NCI-H1092 treated with DMSO at 0.1 percent for 48 hours (cell line): Measurements from ENCODE around the gene KLHL7.
A peak's percentile ranks its signal among the peaks of the same experiment; 100 is the strongest.
"Not testable (repeated sequence)": the region's sequence is repeated elsewhere in the genome, so short reads cannot be mapped to it uniquely, and the experiment has no call there.

Experiments used
- DNase-seq: peaks from one replicate; lab custom pipeline; 2025; lab: John Stamatoyannopoulos, UW

Gene KLHL7

DNA sequence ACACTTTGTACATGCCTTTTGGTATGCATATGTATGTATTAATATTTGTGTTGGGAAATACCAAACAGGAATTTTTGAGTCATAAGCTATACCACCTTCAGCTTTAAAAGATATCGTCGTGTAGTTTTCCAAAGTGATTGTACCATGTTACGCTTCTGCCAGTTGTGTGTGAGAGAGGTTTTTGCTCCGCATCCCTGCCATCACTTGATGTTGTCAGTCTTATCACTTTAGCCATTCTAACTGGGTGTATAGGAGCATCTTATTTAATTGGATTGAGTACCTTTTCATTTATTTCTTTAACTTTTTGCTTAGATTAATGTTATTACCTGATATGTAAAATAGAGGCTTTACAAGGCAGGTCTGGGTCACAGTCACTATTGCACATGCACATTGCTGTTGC is 3.4 kb downstream of the KLHL7 start:
- no peak for DNase-seq

DNA sequence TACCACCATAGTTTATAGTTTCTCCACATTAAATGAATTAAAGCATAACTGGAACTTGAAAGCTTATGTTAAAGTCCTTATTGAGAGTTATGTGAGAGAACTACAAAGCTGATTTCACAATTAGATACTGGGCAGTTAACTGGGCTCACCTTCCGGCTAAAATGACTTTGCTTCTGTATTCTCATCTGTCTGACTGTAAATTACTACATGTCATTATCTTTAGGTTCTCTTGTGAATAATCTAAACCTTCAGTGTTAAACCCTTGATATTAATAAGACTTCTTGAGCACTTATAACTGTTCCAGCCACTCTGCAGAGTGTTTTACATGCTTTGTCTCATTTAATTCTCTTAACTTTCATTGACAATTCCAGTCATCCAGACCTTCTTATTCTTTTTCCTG is 3.9 kb downstream of the KLHL7 start:
- DNase-seq = no peak

DNA sequence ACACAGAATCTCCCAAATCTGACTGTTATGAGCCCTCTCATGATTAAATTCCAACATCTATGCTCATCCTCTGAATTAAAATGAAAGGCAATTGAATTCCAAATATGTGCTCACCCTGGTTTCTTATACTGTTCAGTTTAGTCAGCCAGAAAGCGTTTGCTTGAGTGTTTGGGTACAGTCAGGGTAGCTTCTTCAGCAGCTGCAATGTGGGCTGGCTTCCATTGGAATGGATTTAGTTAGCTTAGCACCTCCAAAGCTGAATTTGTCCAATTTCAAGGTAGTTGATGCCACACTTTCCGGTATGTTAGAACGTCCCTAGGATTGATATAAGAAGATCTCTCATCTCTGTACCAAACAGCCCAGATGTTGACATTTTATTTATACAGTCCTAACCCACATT is 9.3 kb downstream of the KLHL7 start:
- DNase-seq = no peak

DNA sequence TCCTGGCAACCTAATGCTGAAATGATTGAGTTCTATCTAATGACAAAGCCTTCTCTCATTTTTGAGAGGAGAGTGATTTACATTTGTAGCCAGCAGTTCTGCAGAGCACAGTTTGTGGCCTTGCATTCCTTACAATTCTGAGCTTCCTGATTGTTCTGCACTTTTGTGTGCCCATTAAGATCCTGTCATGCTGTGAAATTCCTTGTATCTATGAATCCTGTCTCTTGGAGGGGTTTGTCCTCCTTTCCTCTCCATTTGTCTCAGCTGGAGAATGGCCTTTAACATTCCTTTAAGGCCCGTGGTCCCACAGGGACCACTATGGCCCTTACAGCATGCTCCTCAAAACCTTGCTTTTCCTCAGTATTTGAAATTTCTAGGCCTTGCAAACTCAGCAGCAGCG is 10.4 kb downstream of the KLHL7 start:
- no peak for DNase-seq

DNA sequence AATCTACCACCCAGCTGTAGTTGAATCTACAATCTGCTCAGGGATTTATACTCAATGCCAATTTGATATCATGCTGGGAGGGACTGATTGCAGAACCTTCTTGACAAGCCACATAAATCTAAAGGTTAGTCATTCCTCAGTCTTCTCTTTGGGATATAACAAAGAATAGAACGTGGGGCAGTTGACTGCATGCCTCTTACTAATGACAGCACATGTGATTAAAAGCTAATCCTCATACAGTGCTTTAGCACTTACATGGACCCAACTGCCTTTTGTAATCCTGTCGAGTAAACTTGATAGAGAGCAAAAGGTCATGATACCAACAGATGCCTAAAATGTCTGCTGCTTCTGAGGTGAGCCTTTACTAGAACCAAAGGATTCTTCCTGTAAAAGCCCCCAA is 12.3 kb downstream of the KLHL7 start:
- no peak for DNase-seq

DNA sequence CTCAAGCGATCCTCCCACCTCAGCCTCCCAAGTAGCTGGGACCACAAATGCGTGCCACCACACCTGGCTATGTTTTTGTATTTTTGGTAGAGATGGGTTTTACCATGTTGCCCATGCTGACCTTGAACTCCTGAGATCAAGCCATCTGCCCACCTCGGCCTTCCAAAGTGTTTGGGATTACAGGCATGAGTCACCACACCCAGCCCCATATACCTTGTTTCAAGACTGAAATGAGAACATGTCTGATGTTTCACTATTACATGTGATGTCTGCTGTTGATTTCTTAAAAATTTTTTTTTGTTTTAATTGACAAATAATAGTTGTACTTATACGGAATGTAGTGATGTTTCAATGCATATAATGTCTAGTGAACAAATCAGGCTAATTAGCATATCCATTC is 14.5 kb downstream of the KLHL7 start:
- DNase-seq = no peak

DNA sequence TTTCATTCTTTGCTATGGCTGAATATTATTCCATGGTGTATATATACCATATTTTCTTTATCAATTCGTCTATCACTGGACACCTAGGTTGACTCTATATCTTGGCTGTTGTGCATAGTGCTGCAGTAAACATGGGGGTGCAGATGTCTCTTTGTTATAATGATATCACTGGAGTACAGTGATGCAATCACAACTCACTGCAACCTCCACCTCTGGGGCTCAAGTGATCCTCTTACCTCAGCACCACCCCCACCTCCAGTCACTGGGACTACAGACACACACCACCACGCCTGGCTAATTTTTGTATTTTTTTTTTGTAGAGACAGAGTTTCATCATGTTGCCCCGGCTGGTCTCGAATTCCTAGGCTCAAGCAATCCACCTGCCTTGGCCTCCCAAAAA is 15.6 kb downstream of the KLHL7 start:
- DNase-seq = no peak

DNA sequence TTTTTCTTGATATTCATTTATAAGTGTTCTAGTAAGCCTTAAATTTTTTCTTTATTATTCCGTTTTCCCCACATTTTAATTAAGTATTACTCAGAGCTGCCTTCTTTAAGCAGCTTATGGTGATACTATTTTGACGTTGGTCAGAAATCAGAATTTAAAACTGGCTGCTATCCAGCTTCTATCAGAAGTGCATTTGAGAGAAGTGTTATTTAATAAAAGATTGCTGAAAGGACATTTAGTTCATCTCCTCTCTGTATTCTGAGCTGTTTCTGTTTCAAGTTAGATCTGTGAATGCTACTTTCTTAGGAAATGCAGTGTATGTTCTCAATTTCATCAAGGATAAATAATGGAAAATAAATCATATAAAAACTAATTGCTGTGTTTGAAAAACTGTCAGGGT is 17.4 kb downstream of the KLHL7 start:
- DNase-seq = no peak

DNA sequence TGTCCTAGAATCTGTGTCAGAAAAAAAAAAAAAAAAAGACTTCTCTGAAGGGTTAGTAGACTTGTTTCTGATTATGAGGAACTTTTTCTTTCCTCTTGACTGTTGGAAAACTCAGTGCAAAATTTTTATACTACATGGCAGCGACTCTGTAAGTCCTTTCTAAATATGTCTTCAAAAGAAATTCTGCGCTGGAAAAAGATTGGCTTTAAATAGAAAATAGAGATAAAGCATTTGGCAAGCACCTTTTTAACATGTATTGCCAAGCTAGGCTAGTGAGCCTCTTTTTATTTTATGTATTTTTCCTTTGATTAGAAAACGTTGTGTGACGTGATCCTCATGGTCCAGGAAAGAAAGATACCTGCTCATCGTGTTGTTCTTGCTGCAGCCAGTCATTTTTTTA is 17.9 kb downstream of the KLHL7 start:
- DNase-seq = no peak

DNA sequence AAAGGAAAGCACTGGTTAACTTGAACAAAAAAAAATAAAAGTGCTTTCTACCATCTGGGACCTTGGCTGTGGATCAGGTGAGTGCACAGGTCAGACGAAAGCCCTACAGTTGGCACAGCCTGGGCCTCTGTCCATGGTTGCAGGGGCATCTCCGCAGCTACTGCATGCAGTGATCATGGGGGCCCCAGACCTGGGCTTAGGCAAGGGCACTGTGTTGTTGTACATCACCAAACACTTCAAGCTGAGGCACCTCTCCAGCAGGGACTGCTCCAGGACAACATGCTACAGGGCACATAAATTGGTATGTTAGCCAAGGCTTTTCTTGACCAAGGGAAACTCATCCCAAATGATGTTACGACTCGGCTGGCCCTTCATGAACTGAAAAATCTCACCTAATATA is 23.5 kb downstream of the KLHL7 start:
- no peak for DNase-seq

DNA sequence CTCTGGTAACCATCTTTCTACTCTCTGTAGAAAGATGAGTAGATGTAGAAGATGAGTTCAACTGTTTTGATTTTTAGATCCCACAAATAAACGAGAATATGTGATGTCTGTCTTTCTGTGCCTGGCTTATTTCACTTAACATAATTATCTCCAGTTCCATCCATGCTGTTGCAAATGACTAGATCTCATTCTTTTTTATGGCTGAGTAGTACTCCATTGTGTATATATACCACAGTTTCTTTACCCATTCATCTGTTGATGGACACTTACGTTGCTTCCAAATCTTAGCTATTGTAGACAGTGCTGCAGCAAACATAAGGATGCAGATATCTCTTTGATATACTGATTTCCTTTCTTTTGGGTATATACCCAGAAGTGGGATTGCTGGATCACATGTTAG is 26.2 kb downstream of the KLHL7 start:
- DNase-seq = not testable (repeated sequence)

DNA sequence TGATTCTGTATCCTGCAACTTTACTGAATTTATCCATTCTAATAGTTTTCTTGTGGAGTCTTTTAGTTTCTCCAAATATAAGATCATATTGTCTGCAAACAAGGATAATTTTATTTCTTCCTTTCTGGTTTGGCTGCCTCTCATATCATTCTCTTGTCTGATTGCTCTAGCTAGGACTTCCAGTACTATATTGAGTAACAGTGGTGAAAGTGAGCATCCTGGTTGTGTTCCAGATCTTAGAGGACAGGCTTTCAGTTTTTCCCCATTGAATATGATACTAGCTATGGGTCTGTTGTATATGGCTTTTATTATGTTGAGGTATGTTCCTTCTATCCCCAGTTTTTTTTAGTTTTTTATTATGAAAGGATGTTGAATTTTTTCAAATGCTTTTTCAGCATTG is 28.2 kb downstream of the KLHL7 start:
- DNase-seq = no peak

DNA sequence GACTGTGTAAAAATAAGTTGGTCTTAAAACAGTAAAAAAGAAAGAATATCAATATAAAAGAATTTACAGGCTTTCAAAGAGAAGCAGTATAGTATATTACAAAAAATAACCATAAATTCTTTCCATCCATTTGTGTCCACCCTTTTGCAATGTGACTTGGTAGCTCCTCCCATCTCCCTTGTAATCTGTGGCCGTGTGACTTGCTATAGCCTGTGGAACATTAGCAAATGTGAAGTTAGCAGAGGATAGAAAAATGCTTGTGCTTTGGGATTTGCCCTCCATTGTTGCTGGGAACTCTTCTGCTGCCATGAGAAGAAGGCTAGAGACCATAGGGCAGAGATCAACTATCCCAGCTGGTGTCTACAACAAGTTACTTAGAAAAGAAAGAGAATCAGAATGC is 30.2 kb downstream of the KLHL7 start:
- DNase-seq = no peak

DNA sequence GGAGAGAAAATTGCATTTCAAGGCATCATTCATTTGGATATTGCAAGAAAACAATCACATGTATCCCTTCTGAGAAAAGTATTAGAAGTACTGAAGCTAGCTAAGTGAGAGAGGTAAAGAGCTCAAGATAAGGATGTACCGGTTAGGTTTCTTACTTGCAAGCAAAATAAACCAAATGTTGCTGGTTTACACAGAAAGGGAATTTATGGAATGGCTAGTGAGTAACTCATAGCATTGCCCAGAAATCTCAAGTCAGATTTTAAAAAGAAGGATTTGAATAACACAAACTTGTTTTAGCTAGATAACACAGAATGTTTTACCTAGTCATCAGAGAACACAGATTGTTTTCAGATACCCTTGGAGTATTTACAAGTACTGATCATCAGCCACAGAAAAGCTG is 30.6 kb downstream of the KLHL7 start:
- no peak for DNase-seq

DNA sequence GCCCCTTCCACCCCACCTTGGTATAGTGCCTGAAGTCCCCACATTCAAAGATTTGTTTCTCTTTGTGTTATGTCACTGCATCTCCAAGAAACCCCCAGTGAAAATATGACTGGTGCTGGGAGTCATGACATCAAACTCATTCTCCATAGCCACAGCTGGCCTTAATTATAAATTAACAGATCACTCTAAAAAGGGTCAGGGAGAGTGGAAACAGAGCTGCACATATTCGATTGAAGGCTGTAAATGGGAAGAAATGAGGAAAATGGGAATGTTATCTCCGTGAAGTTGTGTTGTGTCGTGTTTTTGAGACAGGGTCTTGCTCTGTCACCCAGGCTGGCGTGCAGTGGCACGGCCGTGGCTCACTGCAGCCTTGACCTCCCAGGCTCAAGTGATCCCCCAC is 52.1 kb downstream of the KLHL7 start:
- DNase-seq = no peak

DNA sequence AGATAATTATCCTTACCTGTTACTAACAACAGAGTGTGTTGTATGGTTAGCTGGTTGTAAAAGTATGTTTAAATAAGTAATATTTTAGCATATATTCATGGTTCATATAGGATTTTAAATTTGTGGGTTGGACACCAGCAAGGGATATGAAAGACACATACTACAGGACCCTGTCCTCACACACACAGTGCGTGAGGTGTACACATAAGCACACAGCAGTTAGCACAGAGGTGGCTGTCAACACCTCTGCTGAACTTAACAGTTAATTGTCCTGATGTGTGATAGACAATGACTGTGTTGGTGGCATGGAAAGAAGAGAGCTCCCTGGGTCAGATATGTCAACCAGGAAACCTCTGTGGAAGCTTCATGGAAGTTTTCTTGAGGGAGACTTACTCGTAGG is 53.0 kb downstream of the KLHL7 start:
- DNase-seq = no peak

DNA sequence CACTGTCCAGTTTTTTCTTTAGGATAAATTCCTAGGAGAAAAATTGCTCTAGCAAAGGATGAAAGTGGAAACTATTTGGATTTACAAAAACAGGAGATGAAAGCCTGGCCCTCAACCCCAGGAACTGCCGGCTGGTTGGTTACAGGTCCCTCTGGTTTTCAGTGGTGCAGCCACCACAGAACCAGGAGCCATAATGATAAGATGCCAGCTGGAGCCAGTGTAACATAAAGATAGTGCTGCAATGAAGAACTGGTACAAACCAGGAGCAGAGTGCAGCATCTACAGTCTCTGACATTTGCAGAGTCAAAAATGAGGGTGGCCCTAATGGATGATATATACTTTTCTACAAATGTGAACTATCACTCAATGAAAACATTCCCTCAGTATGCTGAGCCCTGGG is 55.9 kb downstream of the KLHL7 start:
- DNase-seq = no peak

DNA sequence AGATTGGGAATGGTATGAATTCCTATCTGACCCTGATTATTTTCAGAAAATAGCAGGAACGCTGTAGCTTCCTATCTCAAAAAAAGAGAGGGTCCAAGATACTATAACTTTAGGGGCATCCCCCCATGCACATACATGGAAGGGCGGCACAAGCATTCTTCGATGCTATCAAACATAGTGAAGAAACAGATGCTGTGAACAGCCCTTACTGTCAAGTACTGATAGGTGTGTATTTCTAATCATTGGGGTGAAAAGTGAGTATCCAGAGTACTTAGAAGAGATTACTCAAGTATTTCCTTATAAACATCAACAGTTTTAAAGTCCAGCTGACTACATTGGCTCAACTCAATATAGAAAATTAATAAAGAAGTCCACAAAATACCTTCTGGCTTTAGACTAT is 59.3 kb downstream of the KLHL7 start:
- no peak for DNase-seq

DNA sequence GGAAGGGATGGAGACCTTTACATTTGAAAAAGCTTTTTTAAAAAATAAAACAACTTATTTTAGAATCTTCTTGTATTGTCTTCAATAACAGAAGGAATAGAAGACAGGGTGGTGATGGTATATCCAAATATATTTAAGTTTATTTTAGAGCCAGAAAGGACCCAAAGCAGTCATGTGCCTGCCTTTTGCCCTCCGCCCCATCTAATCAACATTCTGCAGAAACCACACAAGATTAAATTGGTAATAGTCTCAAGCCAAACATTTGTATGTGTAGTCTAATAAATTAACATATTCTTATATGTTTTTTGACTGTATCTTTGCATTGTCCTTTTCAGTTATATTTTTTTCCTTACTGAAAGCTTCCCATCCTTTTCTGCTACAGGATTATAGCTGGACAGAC is 59.7 kb downstream of the KLHL7 start:
- DNase-seq = no peak

DNA sequence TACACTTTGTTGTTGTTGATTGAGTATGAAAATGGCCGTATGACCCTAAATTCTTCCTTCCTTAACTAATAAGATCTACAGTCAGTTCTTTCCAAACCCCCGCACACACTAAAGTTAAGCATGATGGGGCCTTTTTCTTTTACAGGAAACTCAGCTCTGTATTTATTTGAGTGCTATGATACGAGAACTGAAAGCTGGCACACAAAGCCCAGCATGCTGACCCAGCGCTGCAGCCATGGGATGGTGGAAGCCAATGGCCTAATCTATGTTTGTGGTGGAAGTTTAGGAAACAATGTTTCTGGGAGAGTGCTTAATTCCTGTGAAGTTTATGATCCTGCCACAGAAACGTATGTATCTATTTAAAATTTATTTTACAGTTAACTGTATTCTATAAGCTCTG is 62.1 kb downstream of the KLHL7 start:
- DNase-seq = no peak

DNA sequence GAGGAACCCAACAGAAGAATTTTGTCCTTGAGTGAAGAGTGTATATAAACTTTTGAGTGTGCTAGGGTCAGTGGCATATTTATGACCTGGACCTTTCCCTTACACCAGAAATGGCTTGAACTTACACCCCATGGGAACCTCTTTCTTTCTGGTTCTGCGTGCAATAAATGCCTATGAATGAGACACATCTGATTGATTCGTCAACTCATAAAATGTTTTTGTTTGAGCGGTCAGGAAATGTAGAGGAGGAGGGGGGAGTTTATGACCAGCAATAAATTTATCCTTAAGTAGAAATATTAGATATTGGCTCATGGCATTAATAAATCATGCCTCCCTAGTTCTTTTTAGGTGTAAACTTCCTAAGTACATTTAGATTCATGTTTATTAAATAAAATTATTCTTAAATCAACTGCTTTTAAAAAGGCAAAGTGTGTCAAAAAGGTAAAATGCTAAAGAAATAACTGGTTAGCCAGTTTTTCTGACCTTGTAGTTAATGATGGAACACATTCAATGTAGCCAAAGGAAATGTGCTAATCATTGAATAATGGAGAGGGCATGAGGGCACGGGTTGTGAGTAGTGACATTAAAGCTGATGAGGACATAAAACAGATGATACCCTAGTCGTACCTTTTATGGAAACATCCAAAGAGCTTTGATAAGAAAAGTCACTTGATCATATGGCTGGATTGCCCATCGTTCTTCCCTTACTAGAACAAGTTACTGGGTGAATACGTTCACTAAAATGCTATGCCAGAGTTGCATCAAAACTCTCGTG is 62.7 kb downstream of the KLHL7 start:
- DNase-seq = no peak

DNA sequence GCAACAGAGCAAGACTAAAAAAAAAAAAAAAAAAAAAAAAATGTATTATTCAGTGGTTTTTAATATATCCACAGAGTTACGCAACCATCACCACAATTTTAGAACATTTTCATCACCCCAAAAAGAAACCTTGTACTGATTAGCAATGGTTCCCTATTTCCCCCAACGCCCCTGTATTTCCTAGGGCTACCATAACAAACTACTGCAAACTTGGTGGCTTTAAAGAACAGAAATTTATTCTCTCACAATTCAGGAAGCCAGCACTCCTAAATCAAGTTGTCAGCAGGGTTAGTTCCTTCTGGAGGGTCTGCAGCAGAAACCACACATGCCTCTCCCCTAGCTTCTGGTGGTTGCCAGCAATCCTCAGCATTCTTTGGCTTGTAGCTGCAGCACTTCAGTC is 70.4 kb downstream of the KLHL7 start:
- DNase-seq = no peak

DNA sequence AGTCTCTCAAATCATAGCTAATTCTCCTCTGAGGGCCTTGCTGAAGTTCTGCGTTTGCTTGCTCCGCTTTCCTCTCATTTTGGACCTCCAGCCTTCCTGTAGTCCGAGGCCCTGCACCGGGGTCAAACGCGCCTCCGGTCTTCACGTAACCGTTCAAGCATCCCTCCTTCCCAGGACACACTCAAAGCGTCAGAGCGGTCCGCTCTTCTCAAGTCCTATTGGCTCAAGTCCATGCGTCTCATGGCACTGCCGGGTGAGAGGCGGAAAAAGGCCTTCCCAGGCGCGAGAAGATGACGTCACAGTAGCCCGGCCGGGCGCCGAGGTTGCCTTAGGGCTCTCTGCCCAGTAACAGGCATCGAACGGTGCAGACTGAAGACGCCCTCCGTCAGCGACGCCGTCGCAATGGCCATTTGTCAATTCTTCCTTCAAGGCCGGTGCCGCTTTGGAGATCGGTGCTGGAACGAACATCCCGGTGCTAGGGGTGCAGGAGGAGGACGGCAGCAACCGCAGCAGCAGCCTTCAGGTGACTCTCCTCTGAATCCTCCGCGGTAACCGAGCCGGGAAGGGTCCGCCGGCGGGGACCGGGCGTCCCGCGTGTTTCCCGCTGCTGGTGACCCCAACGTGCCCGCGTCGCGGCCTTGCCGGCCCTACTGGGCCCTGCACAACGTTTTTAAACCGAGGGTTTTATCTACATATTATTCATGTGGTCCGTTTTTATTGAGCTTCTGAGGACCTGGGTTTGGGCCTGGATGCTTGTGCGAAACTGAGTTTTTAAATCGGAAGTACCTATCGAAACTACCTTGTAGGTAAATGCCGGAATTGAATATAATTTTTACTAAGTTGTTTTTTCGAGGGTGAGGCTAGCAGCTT is 76.3 kb downstream of the KLHL7 start, which contains the start of gene NUP42:
TSS of gene NUP42 (plus strand) at position 365 of the 870 bp plus-strand sequence. CDS start at position 403, 38 bp downstream.
- peak; percentile 99 for DNase-seq
